Measurements from ENCODE around the gene AACS. TPM values are rescaled to one million over a fixed set of nuclear protein-coding genes. Genes with fewer than 3 reads are reported as not detected.

The AACS gene
- total and polyA plus RNA-seq, 2 of the 8 experiments (the other 6 are each of a cell fraction or from before 2014, with no cell fraction given): 51.9 to 52.4 TPM

DNA sequence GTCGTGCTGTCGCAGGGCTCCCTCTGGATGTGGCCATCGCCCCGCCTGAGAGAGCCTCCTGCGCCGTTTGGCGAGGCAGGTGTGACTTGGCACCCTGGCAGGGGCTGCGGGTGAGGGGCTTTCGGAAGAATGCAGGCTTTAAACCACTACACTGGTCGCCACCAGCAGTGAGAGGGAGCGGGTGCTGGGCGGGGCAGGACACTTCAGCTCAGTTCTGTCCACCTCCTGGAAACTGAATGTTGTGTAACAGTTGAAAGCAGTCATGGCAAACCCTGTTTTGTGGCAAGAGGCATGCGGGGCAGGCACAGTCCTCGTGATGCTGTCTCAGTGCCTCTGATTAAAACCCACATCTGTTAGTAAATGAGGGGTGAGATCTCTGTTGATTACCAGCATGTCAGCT, 55.9 kb downstream of the AACS start:
- POLR2A ChIA-PET (ENCODE audit: partially characterized antibody): interaction anchor here (0.9 to 1.9 kb wide), 3 partner anchors 14 to 163 kb away, joined by 3 to 7 read pairs (median 4); no protein-coding TSS in a partner anchor
- peaks cover 4 to 39% (median 18%) of the 10 kb centered on the region in 4 experiments; a peak in 7 of 8 replicates for H3K36me3 ChIP-seq (ENCODE audit: control insufficient read depth in 2 of 4, insufficient read depth in 4 of 4, low read length in 3 of 4)
- TF ChIP-seq RBBP5 (IDR thresholded peaks at IDR 0.05; ENCODE audit: borderline replicate concordance, low read depth, low read length): no peak
- TF ChIP-seq EGR1 (IDR thresholded peaks at IDR 0.05; ENCODE audit: borderline replicate concordance, low read depth, low read length): no peak
- no peak for TF ChIP-seq RFX5 (IDR thresholded peaks at IDR 0.05; ENCODE audit: borderline replicate concordance, low read depth, low read length)
- TF ChIP-seq TCF12 (IDR thresholded peaks at IDR 0.05; ENCODE audit: low read depth, low read length): no peak
- TF ChIP-seq EP300 (IDR thresholded peaks at IDR 0.05; ENCODE audit: borderline replicate concordance in 1 of 2, low read depth in 2 of 2, low read length in 2 of 2): no peak
- TF ChIP-seq CHD2 (IDR thresholded peaks at IDR 0.05; ENCODE audit: low read length): no peak
- TF ChIP-seq EZH2 (IDR thresholded peaks at IDR 0.05; ENCODE audit: low read depth, low read length, severe bottlenecking): no peak
- TF ChIP-seq HDAC2 (IDR thresholded peaks at IDR 0.05; ENCODE audit: borderline replicate concordance in 1 of 2, low read depth in 2 of 2, low read length in 2 of 2): no peak
- no peak for TF ChIP-seq SP1 (IDR thresholded peaks at IDR 0.05; ENCODE audit: low read depth, low read length)
- TF ChIP-seq, protein P1, sequence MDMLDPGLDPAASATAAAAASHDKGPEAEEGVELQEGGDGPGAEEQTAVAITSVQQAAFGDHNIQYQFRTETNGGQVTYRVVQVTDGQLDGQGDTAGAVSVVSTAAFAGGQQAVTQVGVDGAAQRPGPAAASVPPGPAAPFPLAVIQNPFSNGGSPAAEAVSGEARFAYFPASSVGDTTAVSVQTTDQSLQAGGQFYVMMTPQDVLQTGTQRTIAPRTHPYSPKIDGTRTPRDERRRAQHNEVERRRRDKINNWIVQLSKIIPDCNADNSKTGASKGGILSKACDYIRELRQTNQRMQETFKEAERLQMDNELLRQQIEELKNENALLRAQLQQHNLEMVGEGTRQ (IDR thresholded peaks at IDR 0.05; ENCODE audit: low read length): no peak
- TF ChIP-seq TAF7 (optimal IDR thresholded peaks at IDR 0.05; ENCODE audit: borderline replicate concordance, low read depth, low read length): no peak
- TF ChIP-seq, protein P2, sequence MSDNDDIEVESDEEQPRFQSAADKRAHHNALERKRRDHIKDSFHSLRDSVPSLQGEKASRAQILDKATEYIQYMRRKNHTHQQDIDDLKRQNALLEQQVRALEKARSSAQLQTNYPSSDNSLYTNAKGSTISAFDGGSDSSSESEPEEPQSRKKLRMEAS (IDR thresholded peaks at IDR 0.05): no peak

More for the DNA sequence above, 55.9 kb downstream of the AACS start:
- DNase-seq (ENCODE audit: low read depth in 1 of 2, low spot score in 2 of 2): no peak
- Histone ChIP-seq H3K4ac (replicated peaks; ENCODE audit: insufficient read length, low read depth, low read length) (no peak overlapping the region), H2AFZ (ENCODE audit: low read length) (no peak overlapping the region), H3K9ac (replicated peaks in 1 of 4; ENCODE audit: extremely low read depth in 1 of 4, low read depth in 3 of 4, low read length in 3 of 4) (no peak overlapping the region), H4K20me1 (replicated peaks in 1 of 2; ENCODE audit: control insufficient read depth in 1 of 2, insufficient read depth in 2 of 2, low read length in 2 of 2) (peaks cover 0 to 7% of the 10 kb centered on the region in 2 experiments), H2BK20ac (ENCODE audit: low read length) (no peak overlapping the region), H4K91ac (replicated peaks; ENCODE audit: insufficient read length, low read length) (no peak overlapping the region), H2BK120ac (replicated peaks; ENCODE audit: low read depth, low read length) (no peak overlapping the region), H3K79me1 (ENCODE audit: low read depth, low read length) (peaks cover 4% of the 10 kb centered on the region; the same call in 1 of the 2 replicates), H3K23ac (ENCODE audit: insufficient read length) (no peak overlapping the region), H3K79me2 (ENCODE audit: control insufficient read depth in 1 of 2, insufficient read depth in 2 of 2, low read length in 2 of 2) (no peaks in the 10 kb centered on the region), H2AK5ac (ENCODE audit: low read depth, low read length) (no peak overlapping the region), H2BK15ac (ENCODE audit: low read length) (no peak overlapping the region), H2BK5ac (ENCODE audit: low read depth, low read length) (peak overlapping the region; percentile 87; the same call in 1 of the 2 replicates), H4K5ac (ENCODE audit: insufficient read length, low read depth, low read length) (no peak overlapping the region), H3K27ac (ENCODE audit: low read depth, low read length) (no peak overlapping the region), H4K8ac (ENCODE audit: extremely low read depth, insufficient read depth, low read length) (no peak overlapping the region), H3K23me2 (ENCODE audit: low read depth, low read length) (no peaks in the 10 kb centered on the region), H3K18ac (ENCODE audit: extremely low read depth, low read length) (no peak overlapping the region), H3K4me2 (ENCODE audit: insufficient read depth in 1 of 2, low read depth in 2 of 2, low read length in 2 of 2) (no peak overlapping the region), H3K14ac (ENCODE audit: insufficient read length) (no peak overlapping the region), H3K4me3 (ENCODE audit: extremely low read depth in 1 of 4, insufficient read depth in 2 of 4, low read depth in 3 of 4, low read length in 4 of 4) (no peak overlapping the region), H3K9me3 (ENCODE audit: insufficient read depth in 2 of 2, low read depth in 1 of 2, low read length in 1 of 2) (no peaks in the 10 kb centered on the region), H3K4me1 (replicated peaks in 1 of 4; ENCODE audit: control insufficient read depth in 3 of 4, insufficient read depth in 4 of 4, low read length in 3 of 4) (no peaks in the 10 kb centered on the region), H2BK12ac (ENCODE audit: low read depth, low read length) (no peak overlapping the region), H3K27me3 (replicated peaks in 1 of 4; ENCODE audit: control insufficient read depth in 3 of 4, extremely low read depth in 1 of 4, insufficient read depth in 3 of 4, low read length in 3 of 4) (no peaks in the 10 kb centered on the region), H3K56ac (replicated peaks; ENCODE audit: insufficient read length, low read depth, low read length) (no peak overlapping the region)
- 95% methylated on average over 13 of the region's 14 CpGs; no CpG with 5 or more reads in 1 of the 2 experiments for WGBS, 2 experiments (ENCODE audit: extremely low coverage in 1 of 2, insufficient coverage in 1 of 2, insufficient read length in 1 of 2, insufficient replicate concordance in 2 of 2, low coverage in 1 of 2, low lambda C conversion rate in 2 of 2, missing lambda C conversion rate in 1 of 2)
- CTCF ChIA-PET (ENCODE audit: partially characterized antibody): no interaction called here
- FAIRE-seq: no peak

Data from H1 (cell line).